Measurements from ENCODE around the gene OBSCN.

The OBSCN gene

DNA sequence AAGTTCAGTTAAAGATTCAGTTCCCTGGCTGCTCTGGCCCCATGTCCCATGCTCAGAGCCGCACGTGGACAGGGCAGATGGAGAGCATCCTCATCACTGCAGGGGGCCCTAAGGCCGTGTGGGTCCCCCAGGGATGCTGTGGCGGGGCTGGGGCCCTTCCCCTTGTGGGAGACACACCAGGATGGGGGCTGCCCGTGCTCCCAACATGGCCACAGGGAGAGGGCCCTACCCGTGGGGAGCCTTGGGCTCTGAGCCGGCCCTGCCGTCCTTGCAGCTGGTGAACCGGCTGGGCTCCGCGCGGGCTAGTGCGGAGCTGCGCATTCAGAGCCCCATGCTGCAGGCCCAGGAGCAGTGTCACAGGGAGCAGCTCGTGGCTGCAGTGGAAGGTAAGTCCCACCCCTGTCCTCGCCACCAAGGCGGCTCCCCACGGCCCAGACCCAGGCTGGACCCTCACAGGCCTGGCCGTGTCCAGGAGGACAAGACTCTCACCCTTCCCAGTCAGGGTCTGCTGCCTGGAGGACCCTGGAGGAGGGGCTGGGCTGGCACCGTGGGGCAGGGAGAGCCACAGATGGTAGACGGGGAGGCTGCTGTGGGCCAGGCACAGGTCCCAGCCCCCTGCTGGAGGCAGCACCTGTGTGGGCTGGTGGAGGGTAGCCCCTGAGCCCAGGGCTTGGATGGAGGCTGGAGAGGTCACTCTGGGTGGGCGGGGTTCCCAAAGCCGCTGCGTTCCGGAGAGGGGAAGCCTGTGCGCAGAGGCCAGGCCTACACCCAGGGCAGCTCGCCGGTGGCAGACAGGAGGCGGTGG lies 145.0 kb downstream of the OBSCN start:
- Histone ChIP-seq H3K4me1 (ENCODE audit: control insufficient read depth in 2 of 2, insufficient read depth in 2 of 2, low read length in 2 of 2) (peaks cover 0 to 4% of the 10 kb centered on the region in 2 donors), H3K27ac (ENCODE audit: low read depth in 2 of 2, low read length in 2 of 2) (no peak overlapping the region), H3K9ac (ENCODE audit: low read depth in 1 of 2, low read length in 2 of 2) (no peak overlapping the region), H3K27me3 (ENCODE audit: control insufficient read depth in 2 of 2, insufficient read depth in 2 of 2, low read length in 2 of 2) (no peaks in the 10 kb centered on the region), H3K9me3 (ENCODE audit: control insufficient read depth in 2 of 2, low read length in 2 of 2) (no peaks in the 10 kb centered on the region), H3K4me3 (ENCODE audit: low read length in 2 of 2) (no peak overlapping the region), H3K36me3 (ENCODE audit: control insufficient read depth in 2 of 2, insufficient read depth in 2 of 2, low read length in 2 of 2) (no peaks in the 10 kb centered on the region)

GRCh38 chr1:228353601-228354371 lies 145.9 kb downstream of the OBSCN start:
- Histone ChIP-seq H3K27ac (ENCODE audit: low read depth in 2 of 2, low read length in 2 of 2) (no peak overlapping the region), H3K4me3 (ENCODE audit: low read length in 2 of 2) (no peak overlapping the region), H3K9ac (ENCODE audit: low read depth in 1 of 2, low read length in 2 of 2) (no peak overlapping the region), H3K4me1 (ENCODE audit: control insufficient read depth in 2 of 2, insufficient read depth in 2 of 2, low read length in 2 of 2) (peaks cover 0 to 4% of the 10 kb centered on the region in 2 donors), H3K27me3 (ENCODE audit: control insufficient read depth in 2 of 2, insufficient read depth in 2 of 2, low read length in 2 of 2) (no peaks in the 10 kb centered on the region), H3K36me3 (ENCODE audit: control insufficient read depth in 2 of 2, insufficient read depth in 2 of 2, low read length in 2 of 2) (no peaks in the 10 kb centered on the region), H3K9me3 (ENCODE audit: control insufficient read depth in 2 of 2, low read length in 2 of 2) (no peaks in the 10 kb centered on the region)

GRCh38 chr1:228354390-228355320 lies 146.8 kb downstream of the OBSCN start:
- Histone ChIP-seq H3K36me3 (ENCODE audit: control insufficient read depth in 2 of 2, insufficient read depth in 2 of 2, low read length in 2 of 2) (no peaks in the 10 kb centered on the region), H3K27ac (ENCODE audit: low read depth in 2 of 2, low read length in 2 of 2) (no peak overlapping the region), H3K4me3 (ENCODE audit: low read length in 2 of 2) (no peak overlapping the region), H3K9ac (ENCODE audit: low read depth in 1 of 2, low read length in 2 of 2) (no peak overlapping the region), H3K4me1 (ENCODE audit: control insufficient read depth in 2 of 2, insufficient read depth in 2 of 2, low read length in 2 of 2) (no peaks in the 10 kb centered on the region), H3K27me3 (ENCODE audit: control insufficient read depth in 2 of 2, insufficient read depth in 2 of 2, low read length in 2 of 2) (no peaks in the 10 kb centered on the region), H3K9me3 (ENCODE audit: control insufficient read depth in 2 of 2, low read length in 2 of 2) (no peaks in the 10 kb centered on the region)

DNA sequence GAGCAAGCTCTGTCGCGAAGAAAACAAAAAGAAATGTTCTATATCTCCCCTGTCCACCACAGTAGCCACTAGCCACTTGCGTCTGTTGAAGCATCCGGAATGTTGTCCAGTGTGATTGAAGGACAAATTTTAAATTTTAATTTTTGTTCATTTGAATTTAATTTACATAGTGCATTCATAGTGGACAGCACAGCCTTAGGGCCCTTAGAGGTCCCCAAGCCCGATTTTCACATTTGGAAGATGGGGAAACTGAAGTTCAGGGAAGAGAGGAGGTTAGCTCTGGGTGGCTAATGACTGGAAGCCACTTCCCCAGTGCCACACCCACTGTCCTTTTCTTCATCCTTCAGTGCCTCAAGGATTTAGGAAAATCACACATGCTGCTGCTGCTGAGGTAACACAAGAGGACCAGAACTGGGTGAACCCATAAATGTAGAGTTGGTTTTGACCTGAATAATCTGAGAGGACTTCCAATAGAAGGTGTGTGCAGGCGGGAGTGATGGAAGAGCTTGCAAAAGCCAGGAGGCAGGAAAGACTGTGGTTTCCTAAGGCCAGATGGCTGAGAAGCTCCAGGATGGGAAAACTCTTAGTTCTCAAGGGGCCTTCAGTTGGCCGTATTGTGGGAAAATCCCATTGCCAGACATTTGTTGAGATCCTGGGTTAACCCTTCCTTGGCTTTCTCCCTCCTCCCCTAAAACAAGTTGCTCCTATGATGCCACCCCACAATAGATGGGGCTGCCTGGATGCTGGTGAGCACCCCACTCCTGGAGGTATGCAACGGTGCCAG lies 149.2 kb downstream of the OBSCN start:
- Histone ChIP-seq H3K9me3 (ENCODE audit: control insufficient read depth in 2 of 2, low read length in 2 of 2) (no peaks in the 10 kb centered on the region), H3K36me3 (ENCODE audit: control insufficient read depth in 2 of 2, insufficient read depth in 2 of 2, low read length in 2 of 2) (no peaks in the 10 kb centered on the region), H3K27ac (ENCODE audit: low read depth in 2 of 2, low read length in 2 of 2) (no peak overlapping the region), H3K27me3 (ENCODE audit: control insufficient read depth in 2 of 2, insufficient read depth in 2 of 2, low read length in 2 of 2) (no peaks in the 10 kb centered on the region), H3K9ac (ENCODE audit: low read depth in 1 of 2, low read length in 2 of 2) (no peak overlapping the region), H3K4me3 (ENCODE audit: low read length in 2 of 2) (no peak overlapping the region), H3K4me1 (ENCODE audit: control insufficient read depth in 2 of 2, insufficient read depth in 2 of 2, low read length in 2 of 2) (no peaks in the 10 kb centered on the region)

DNA sequence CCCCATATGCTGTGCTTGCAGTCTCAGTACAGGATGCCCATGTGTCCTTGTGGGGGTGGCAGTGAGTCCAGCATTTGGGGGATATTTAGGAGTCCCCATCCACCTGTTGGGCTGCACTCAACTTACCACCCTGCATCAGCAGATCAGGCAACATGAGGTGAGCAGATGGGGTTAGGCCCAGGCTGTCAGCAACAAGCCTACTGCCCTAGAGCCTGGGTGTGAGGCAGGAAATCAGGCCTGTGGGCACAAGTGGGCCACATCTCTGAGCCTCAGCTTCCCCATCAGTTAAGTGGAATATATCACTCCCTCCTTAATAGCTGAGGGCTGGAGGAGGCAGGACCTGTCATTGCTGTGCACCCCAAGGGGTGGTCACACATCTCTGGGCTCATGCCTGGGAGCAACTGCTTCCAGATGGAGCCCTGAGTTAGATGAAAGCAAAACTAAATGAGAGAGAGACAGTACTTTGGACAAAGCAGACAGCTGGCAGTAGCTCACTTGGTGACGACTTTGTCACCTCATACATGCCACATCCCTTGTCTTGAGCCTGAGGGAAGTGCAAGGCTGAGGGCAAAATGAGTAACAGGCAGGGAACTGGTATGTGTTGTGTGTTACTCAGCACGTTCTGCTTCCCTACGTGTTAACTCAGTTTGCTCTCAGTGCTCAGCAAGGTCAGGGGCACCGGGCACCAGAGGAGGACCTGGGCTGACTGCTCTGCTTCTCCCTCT lies 150.4 kb downstream of the OBSCN start:
- Histone ChIP-seq H3K4me3 (ENCODE audit: low read length in 2 of 2) (no peak overlapping the region), H3K36me3 (ENCODE audit: control insufficient read depth in 2 of 2, insufficient read depth in 2 of 2, low read length in 2 of 2) (no peaks in the 10 kb centered on the region), H3K4me1 (ENCODE audit: control insufficient read depth in 2 of 2, insufficient read depth in 2 of 2, low read length in 2 of 2) (no peaks in the 10 kb centered on the region), H3K9ac (ENCODE audit: low read depth in 1 of 2, low read length in 2 of 2) (no peak overlapping the region), H3K27me3 (ENCODE audit: control insufficient read depth in 2 of 2, insufficient read depth in 2 of 2, low read length in 2 of 2) (no peaks in the 10 kb centered on the region), H3K9me3 (ENCODE audit: control insufficient read depth in 2 of 2, low read length in 2 of 2) (no peaks in the 10 kb centered on the region), H3K27ac (ENCODE audit: low read depth in 2 of 2, low read length in 2 of 2) (no peak overlapping the region)

GRCh38 chr1:228358764-228359612 lies 151.1 kb downstream of the OBSCN start:
- H3K27ac ChIP-seq (ENCODE audit: low read depth in 2 of 2, low read length in 2 of 2), result no peak overlapping the region
- H3K9me3 ChIP-seq (ENCODE audit: control insufficient read depth in 2 of 2, low read length in 2 of 2), result no peaks in the 10 kb centered on the region
- no peak overlapping the region for H3K9ac ChIP-seq (ENCODE audit: low read depth in 1 of 2, low read length in 2 of 2)
- H3K36me3 ChIP-seq (ENCODE audit: control insufficient read depth in 2 of 2, insufficient read depth in 2 of 2, low read length in 2 of 2), result no peaks in the 10 kb centered on the region
- no peak overlapping the region for H3K4me3 ChIP-seq (ENCODE audit: low read length in 2 of 2)
- H3K27me3 ChIP-seq (ENCODE audit: control insufficient read depth in 2 of 2, insufficient read depth in 2 of 2, low read length in 2 of 2), result no peaks in the 10 kb centered on the region
- H3K4me1 ChIP-seq (ENCODE audit: control insufficient read depth in 2 of 2, insufficient read depth in 2 of 2, low read length in 2 of 2), result no peaks in the 10 kb centered on the region

GRCh38 chr1:228359613-228360532 lies 152.0 kb downstream of the OBSCN start:
- H3K27ac ChIP-seq (ENCODE audit: low read depth in 2 of 2, low read length in 2 of 2), result no peak overlapping the region
- H3K27me3 ChIP-seq (ENCODE audit: control insufficient read depth in 2 of 2, insufficient read depth in 2 of 2, low read length in 2 of 2), result no peaks in the 10 kb centered on the region
- no peak overlapping the region for H3K4me3 ChIP-seq (ENCODE audit: low read length in 2 of 2)
- no peak overlapping the region for H3K9ac ChIP-seq (ENCODE audit: low read depth in 1 of 2, low read length in 2 of 2)
- no peaks in the 10 kb centered on the region for H3K4me1 ChIP-seq (ENCODE audit: control insufficient read depth in 2 of 2, insufficient read depth in 2 of 2, low read length in 2 of 2)
- no peaks in the 10 kb centered on the region for H3K36me3 ChIP-seq (ENCODE audit: control insufficient read depth in 2 of 2, insufficient read depth in 2 of 2, low read length in 2 of 2)
- H3K9me3 ChIP-seq (ENCODE audit: control insufficient read depth in 2 of 2, low read length in 2 of 2), result no peaks in the 10 kb centered on the region

Data from mucosa of rectum (tissue), 2 donors.